HCT116 (cell line): ENCODE results near the gene KIF26B. TPM values are rescaled to one million over a fixed set of nuclear protein-coding genes. Genes with fewer than 3 reads are reported as not detected.

ENCODE experiments used
- ATAC-seq: fragments of 200-7000 bp; cut with Tn5 transposase; 2 replicates; pipeline ENCODE4 v1.9.1; 2020; ENCODE audit warnings: mild to moderate bottlenecking, moderate library complexity
- BruUV-seq: library from RNA; stranded (reverse); fragments of 400-500 nt; replicated peaks from 2 replicates; lab custom pipeline; 2021; lab: Mats Ljungman, UMichigan
- CTCF ChIA-PET: fragments of 300-600 bp; sonication (Branson Sonifier 250); formaldehyde crosslinking; loops from one replicate; lab custom pipeline; 2021; ENCODE audit warnings: antibody characterized with exemption; lab: Charles Lee
- POLR2A ChIA-PET: fragments of 300-600, 350-600 bp; sonication (Branson Sonifier 250); formaldehyde crosslinking; loops from one replicate; lab custom pipeline; 2021; ENCODE audit warnings: antibody characterized with exemption; lab: Charles Lee
- RAD21 ChIA-PET, 2 experiments: fragments of 300-600 bp; sonication (Branson Sonifier 250); formaldehyde crosslinking; loops; one replicate each; lab custom pipeline; 2023; ENCODE audit warnings: low total read pairs in 2 of 2; ENCODE audit not compliant: uncharacterized antibody in 2 of 2, unreplicated experiment in 2 of 2, low non-redundant PET in 1 of 2; lab: Charles Lee
- DNase-seq: peaks from one replicate; pipeline ENCODE4 v3.0.0-alpha.2; 2010; ENCODE audit warnings: low read depth, low spot score
- H2AFZ ChIP-seq: fragments of 200-600 bp; shearing (Covaris generic), sonication (generic); 2 replicates; pipeline ENCODE4 v1.6.1; 2017; ENCODE audit warnings: low read depth, mixed run types, mixed read lengths, antibody characterized with exemption, low read length; ENCODE audit not compliant: poor library complexity, severe bottlenecking
- H3K27ac ChIP-seq: 2 replicates; pipeline ENCODE4 v1.5.1; 2012; ENCODE audit warnings: low read depth, low read length
- H3K27me3 ChIP-seq: fragments of 200-600 bp; sonication (generic); 2 replicates; pipeline ENCODE4 v1.6.1; 2016; ENCODE audit warnings: mixed run types, low read length, mixed read lengths; ENCODE audit not compliant: insufficient read depth
- H3K36me3 ChIP-seq, 2 experiments: fragments of 200-500 bp in 1 of 2; fragments of 200-600 bp in 1 of 2; sonication (Bioruptor generic) in 1 of 2; sonication (generic) in 1 of 2; 2 replicates each; pipeline versions ENCODE4 v1.5.1 to v1.6.1; 2014 to 2016; ENCODE audit warnings: low read length in 2 of 2, inconsistent platforms in 1 of 2, mixed read lengths in 1 of 2, mixed run types in 1 of 2; ENCODE audit not compliant: insufficient read depth in 2 of 2, control insufficient read depth in 1 of 2
- H3K4me1 ChIP-seq, 2 experiments: fragments of 200-600 bp in 1 of 2; sonication (generic) in 1 of 2; 2 replicates each; pipeline versions ENCODE4 v1.5.1 to v1.6.1; 2012 to 2017; ENCODE audit warnings: low read length in 2 of 2, inconsistent platforms in 1 of 2, mild to moderate bottlenecking in 1 of 2, mixed read lengths in 1 of 2, mixed run types in 1 of 2, moderate library complexity in 1 of 2; ENCODE audit not compliant: insufficient read depth in 2 of 2, control insufficient read depth in 1 of 2
- H3K4me2 ChIP-seq: fragments of 200-600 bp; sonication (generic); 2 replicates; pipeline ENCODE4 v1.6.1; 2017; ENCODE audit warnings: mixed run types, low read length, mixed read lengths
- H3K4me3 ChIP-seq, 2 experiments: fragments of 200-600 bp in 1 of 2; sonication (generic) in 1 of 2; replicated peaks in 1 of 2; 2 replicates each; pipeline ENCODE4 v1.5.1; 2011 to 2016; ENCODE audit warnings: low read length in 2 of 2, control low read depth in 1 of 2, low read depth in 1 of 2, mild to moderate bottlenecking in 1 of 2, mixed read lengths in 1 of 2, mixed run types in 1 of 2
- H3K79me2 ChIP-seq: fragments of 200-600 bp; sonication (generic); 2 replicates; pipeline ENCODE4 v1.6.1; 2017; ENCODE audit warnings: mild to moderate bottlenecking, mixed run types, low read length, moderate library complexity, mixed read lengths; ENCODE audit not compliant: insufficient read depth
- H3K9ac ChIP-seq: fragments of 200-600 bp; sonication (generic); 2 replicates; pipeline ENCODE4 v1.6.1; 2016; ENCODE audit warnings: low read length, mixed read lengths
- H3K9me2 ChIP-seq: fragments of 200-600 bp; sonication (generic), shearing (Covaris generic); 2 replicates; pipeline ENCODE4 v1.6.1; 2017; ENCODE audit warnings: mixed run types, mild to moderate bottlenecking, moderate library complexity; ENCODE audit not compliant: insufficient read depth
- H3K9me3 ChIP-seq, 2 experiments: fragments of 200-500 bp in 1 of 2; fragments of 200-600 bp in 1 of 2; sonication (Bioruptor generic) in 1 of 2; sonication (generic) in 1 of 2; 2 replicates each; pipeline ENCODE4 v1.6.1; 2014 to 2017; ENCODE audit warnings: low read length in 2 of 2, mixed read lengths in 2 of 2, inconsistent platforms in 1 of 2, low read depth in 1 of 2, mild to moderate bottlenecking in 1 of 2, mixed run types in 1 of 2, moderate library complexity in 1 of 2; ENCODE audit not compliant: control insufficient read depth in 1 of 2, insufficient read depth in 1 of 2
- H4K20me1 ChIP-seq: fragments of 200-600 bp; sonication (generic), shearing (Covaris generic); 2 replicates; pipeline ENCODE4 v1.6.1; 2017; ENCODE audit warnings: mixed run types, mild to moderate bottlenecking, moderate library complexity; ENCODE audit not compliant: insufficient read depth
- ATF3 ChIP-seq: IDR thresholded peaks from 2 replicates; pipeline ENCODE4 v1.6.1; 2012
- CBX3 ChIP-seq: IDR thresholded peaks from 2 replicates; pipeline ENCODE4 v1.6.1; 2012; ENCODE audit warnings: low read depth
- ELF1 ChIP-seq: IDR thresholded peaks from 2 replicates; pipeline ENCODE4 v1.6.1; 2012; ENCODE audit warnings: low read depth, borderline replicate concordance
- EZH2 ChIP-seq: fragments of 200-600 bp; sonication (generic); IDR thresholded peaks from 2 replicates; pipeline ENCODE4 v1.6.1; 2017; ENCODE audit warnings: antibody characterized with exemption, mixed run types
- JUND ChIP-seq: IDR thresholded peaks from 2 replicates; pipeline ENCODE4 v1.6.1; 2012
- POLR2A ChIP-seq: IDR thresholded peaks from 2 replicates; pipeline ENCODE4 v1.7.0; 2011; ENCODE audit warnings: borderline replicate concordance; ENCODE audit not compliant: insufficient read depth, insufficient read length; ENCODE audit errors: extremely low read depth
- REST ChIP-seq: IDR thresholded peaks from 2 replicates; pipeline ENCODE4 v1.6.1; 2012; ENCODE audit warnings: low read depth
- SP1 ChIP-seq: IDR thresholded peaks from 2 replicates; pipeline ENCODE4 v1.6.1; 2012; ENCODE audit warnings: low read depth
- SRF ChIP-seq: IDR thresholded peaks from 2 replicates; pipeline ENCODE4 v1.6.1; 2012; ENCODE audit warnings: low read depth
- YY1 ChIP-seq: IDR thresholded peaks from 2 replicates; pipeline ENCODE4 v1.6.1; 2011; ENCODE audit warnings: low read length, low read depth, moderate library complexity, mild to moderate bottlenecking; ENCODE audit not compliant: insufficient replicate concordance; ENCODE audit errors: extremely low read depth
- intact Hi-C: fragments of 100-400 bp; cut with micrococcal nuclease; formaldehyde crosslinking; loops from 2 replicates; pipeline ENCODE4 v1.10.0; 2022
- total RNA-seq: library from RNA; stranded (reverse); gene quantifications from one replicate; pipeline ENCODE4 v1.2.1, GENCODE V29; 2021; ENCODE audit not compliant: unreplicated experiment
- TF ChIP-seq, protein P1 (sequence below), 3 experiments: fragments of 200-600 bp in 1 of 3; sonication (generic) in 1 of 3; IDR thresholded peaks in 2 of 3; conservative IDR thresholded peaks in 1 of 3; 2 replicates each; pipeline ENCODE4 v1.5.1; 2012 to 2017; ENCODE audit warnings: low read depth in 2 of 3, low read length in 2 of 3, antibody characterized with exemption in 1 of 3, borderline replicate concordance in 1 of 3, control low read depth in 1 of 3, mild to moderate bottlenecking in 1 of 3, mixed read lengths in 1 of 3, mixed run types in 1 of 3, moderate library complexity in 1 of 3; ENCODE audit not compliant: insufficient read depth in 1 of 3

The KIF26B gene
- total RNA-seq, 1 experiment from 2014 or later: 0.49 TPM

GRCh38 chr1:245520611-245521010 is 365.8 kb downstream of the KIF26B start (continued):
- TF ChIP-seq REST: no peak
- TF ChIP-seq POLR2A: no peak
- no peak for TF ChIP-seq ELF1
- no peak for TF ChIP-seq SRF
- TF ChIP-seq ATF3: no peak
- TF ChIP-seq YY1: no peak

GRCh38 chr1:245526141-245526540 is 371.4 kb downstream of the KIF26B start:
- ChIA-PET CTCF (no interaction called here), POLR2A (no interaction called here)

More at GRCh38 chr1:245526141-245526540, 371.4 kb downstream of the KIF26B start:
- H3K27me3 ChIP-seq: peaks cover 47% of the 10 kb centered on the region
- no peak overlapping the region for H3K4me3 ChIP-seq
- H3K4me2 ChIP-seq: no peak overlapping the region
- no peaks in the 10 kb centered on the region for H3K36me3 ChIP-seq
- BruUV-seq: no TSS peak
- RAD21 ChIA-PET: no interaction called here
- no peaks in the 10 kb centered on the region for H3K9me2 ChIP-seq
- H3K27ac ChIP-seq: no peak overlapping the region
- TF ChIP-seq, protein P1, sequence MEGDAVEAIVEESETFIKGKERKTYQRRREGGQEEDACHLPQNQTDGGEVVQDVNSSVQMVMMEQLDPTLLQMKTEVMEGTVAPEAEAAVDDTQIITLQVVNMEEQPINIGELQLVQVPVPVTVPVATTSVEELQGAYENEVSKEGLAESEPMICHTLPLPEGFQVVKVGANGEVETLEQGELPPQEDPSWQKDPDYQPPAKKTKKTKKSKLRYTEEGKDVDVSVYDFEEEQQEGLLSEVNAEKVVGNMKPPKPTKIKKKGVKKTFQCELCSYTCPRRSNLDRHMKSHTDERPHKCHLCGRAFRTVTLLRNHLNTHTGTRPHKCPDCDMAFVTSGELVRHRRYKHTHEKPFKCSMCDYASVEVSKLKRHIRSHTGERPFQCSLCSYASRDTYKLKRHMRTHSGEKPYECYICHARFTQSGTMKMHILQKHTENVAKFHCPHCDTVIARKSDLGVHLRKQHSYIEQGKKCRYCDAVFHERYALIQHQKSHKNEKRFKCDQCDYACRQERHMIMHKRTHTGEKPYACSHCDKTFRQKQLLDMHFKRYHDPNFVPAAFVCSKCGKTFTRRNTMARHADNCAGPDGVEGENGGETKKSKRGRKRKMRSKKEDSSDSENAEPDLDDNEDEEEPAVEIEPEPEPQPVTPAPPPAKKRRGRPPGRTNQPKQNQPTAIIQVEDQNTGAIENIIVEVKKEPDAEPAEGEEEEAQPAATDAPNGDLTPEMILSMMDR (IDR thresholded peaks at IDR 0.05 in 2 of 3, conservative IDR thresholded peaks at IDR 0.05 in 1 of 3; ENCODE audit: borderline replicate concordance in 1 of 3, insufficient read depth in 1 of 3, low read depth in 2 of 3, low read length in 2 of 3): no peak
- TF ChIP-seq SP1 (no peak), CBX3 (no peak), EZH2 (no peak), JUND (no peak), SRF (no peak)
- DNase-seq (no peak), ATAC-seq (no peak)
- no peak overlapping the region for H2AFZ ChIP-seq
- no peaks in the 10 kb centered on the region for H3K79me2 ChIP-seq
- H3K9ac ChIP-seq: no peak overlapping the region
- no peaks in the 10 kb centered on the region for H3K9me3 ChIP-seq
- H3K4me1 ChIP-seq: no peaks in the 10 kb centered on the region
- intact Hi-C loops: no loop called here
- H4K20me1 ChIP-seq: no peaks in the 10 kb centered on the region
